ENCODE results near the gene MAGEF1. TPM values are rescaled to one million over a fixed set of nuclear protein-coding genes. Genes with fewer than 3 reads are reported as not detected.

MAGEF1 gene
- total RNA-seq, 4 donors from 2014 or later, result 4.2 to 22.5 (median 16.0) TPM

Other genes starting within 250 kb of the MAGEF1 start
- gene EPHB3, start 150.3 kb downstream of the MAGEF1 start, total RNA-seq, result 10 to 100 TPM in 1 of 4 donors, 1 to 10 TPM in 3; 4.1 to 17.7 (median 6.7) TPM
- 100 to 1,000 TPM in 1 of 4 donors, 10 to 100 TPM in 3; 35.8 to 115 (median 70.3) TPM for gene VPS8, start 100.1 kb upstream of the MAGEF1 start, total RNA-seq

Measured in transverse colon (tissue), 4 donors.